ENCODE measurements around the gene MYH10.
A peak's percentile ranks its signal among the peaks of the same experiment; 100 is the strongest.

The MYH10 gene

GRCh38 chr17:8658810-8659209, 28.3 kb upstream of the MYH10 start (continued):
- TF ChIP-seq ZFP69B (tag by site-specific recombination; IDR thresholded peaks at IDR 0.05) (no peak), ZNF26 (tag by site-specific recombination; IDR thresholded peaks at IDR 0.05) (no peak)

GRCh38 chr17:8656693-8657092, 26.2 kb upstream of the MYH10 start:
- POLR2A ChIA-PET: no interaction called here

GRCh38 chr17:8654822-8655221, 24.3 kb upstream of the MYH10 start:
- no peaks in the 10 kb centered on the region for H3K36me3 ChIP-seq (ENCODE audit: control insufficient read depth in 2 of 2, insufficient read depth in 1 of 2, low read length in 2 of 2)
- TF ChIP-seq ZNF335 (tag by site-specific recombination; conservative IDR thresholded peaks at IDR 0.05): no peak
- TF ChIP-seq ZEB2 (tag by site-specific recombination; IDR thresholded peaks at IDR 0.05): no peak
- TF ChIP-seq YY1 (tag by site-specific recombination; IDR thresholded peaks at IDR 0.05): no peak
- TF ChIP-seq ZNF747 (tag by site-specific recombination; IDR thresholded peaks at IDR 0.05): no peak
- H3K27ac ChIP-seq (ENCODE audit: extremely low read depth, low read depth, low read length): no peak overlapping the region
- POLR2A ChIA-PET: interaction anchor here (1.1 kb wide), 1 partner anchor 24 kb away, joined by 4 read pairs; the partner anchor contains the start of gene MYH10
- no peaks in the 10 kb centered on the region for H3K4me1 ChIP-seq (ENCODE audit: control insufficient read depth, insufficient read depth, low read length)
- no peaks in the 10 kb centered on the region for H3K9me3 ChIP-seq (ENCODE audit: control insufficient read depth, insufficient read depth, low read depth, low read length)
- CTCF ChIA-PET: no interaction called here
- H3K4me3 ChIP-seq (ENCODE audit: low read depth, low read length): no peak overlapping the region

More at GRCh38 chr17:8656693-8657092, 26.2 kb upstream of the MYH10 start:
- CTCF ChIA-PET: interaction anchor here (0.6 kb wide), 2 partner anchors 33 to 119 kb away, joined by 3 read pairs; no protein-coding TSS in a partner anchor
- TF ChIP-seq SETDB1 (IDR thresholded peaks at IDR 0.05; ENCODE audit: insufficient read length, low read length) (peak; percentile 68), ZNF184 (tag by site-specific recombination; IDR thresholded peaks at IDR 0.05) (no peak), ZXDB (tag by site-specific recombination; IDR thresholded peaks at IDR 0.05) (no peak)
- Histone ChIP-seq H3K4me1 (ENCODE audit: control insufficient read depth, insufficient read depth, low read length) (no peaks in the 10 kb centered on the region), H3K36me3 (ENCODE audit: control insufficient read depth in 2 of 2, insufficient read depth in 1 of 2, low read length in 2 of 2) (no peaks in the 10 kb centered on the region), H3K9me3 (ENCODE audit: control insufficient read depth, insufficient read depth, low read depth, low read length) (no peaks in the 10 kb centered on the region), H3K4me3 (ENCODE audit: low read depth, low read length) (no peak overlapping the region), H3K27ac (ENCODE audit: extremely low read depth, low read depth, low read length) (no peak overlapping the region)

- no peaks in the 10 kb centered on the region for H3K36me3 ChIP-seq (ENCODE audit: control insufficient read depth in 2 of 2, insufficient read depth in 1 of 2, low read length in 2 of 2)
- CTCF ChIA-PET: interaction anchor here (0.6 to 1.4 kb wide), 3 partner anchors 11 to 176 kb away, joined by 3 read pairs; no protein-coding TSS in a partner anchor
- no peaks in the 10 kb centered on the region for H3K9me3 ChIP-seq (ENCODE audit: control insufficient read depth, insufficient read depth, low read depth, low read length)
- POLR2A ChIA-PET: no interaction called here
- H3K4me1 ChIP-seq (ENCODE audit: control insufficient read depth, insufficient read depth, low read length): no peaks in the 10 kb centered on the region
- TF ChIP-seq ZFP69B (tag by site-specific recombination; IDR thresholded peaks at IDR 0.05) (no peak), CTCF (tag by site-specific recombination; IDR thresholded peaks at IDR 0.05) (0 out of 2 replicates have a peak, but pooled peaks have one; percentile 10), ZNF530 (tag by site-specific recombination; IDR thresholded peaks at IDR 0.05; ENCODE audit: low read depth) (no peak), ZIC2 (tag by site-specific recombination; IDR thresholded peaks at IDR 0.05) (no peak), ZNF350 (tag by site-specific recombination; IDR thresholded peaks at IDR 0.05) (no peak)
- no peak overlapping the region for H3K4me3 ChIP-seq (ENCODE audit: low read depth, low read length)
- no peak overlapping the region for H3K27ac ChIP-seq (ENCODE audit: extremely low read depth, low read depth, low read length)
Measured at GRCh38 chr17:8651013-8651412, 20.5 kb upstream of the MYH10 start.

GRCh38 chr17:8650119-8650499, 19.6 kb upstream of the MYH10 start:
- no peak overlapping the region for H3K27ac ChIP-seq (ENCODE audit: extremely low read depth, low read depth, low read length)
- POLR2A ChIA-PET: no interaction called here
- CTCF ChIA-PET: interaction anchor here (1.8 kb wide), 1 partner anchor 96 kb away, joined by 5 read pairs; no protein-coding TSS in a partner anchor
- H3K4me1 ChIP-seq (ENCODE audit: control insufficient read depth, insufficient read depth, low read length): no peaks in the 10 kb centered on the region
- H3K9me3 ChIP-seq (ENCODE audit: control insufficient read depth, insufficient read depth, low read depth, low read length): no peaks in the 10 kb centered on the region
- no peaks in the 10 kb centered on the region for H3K36me3 ChIP-seq (ENCODE audit: control insufficient read depth in 2 of 2, insufficient read depth in 1 of 2, low read length in 2 of 2)
- H3K4me3 ChIP-seq (ENCODE audit: low read depth, low read length): no peak overlapping the region
- TF ChIP-seq ZSCAN18 (tag by site-specific recombination; IDR thresholded peaks at IDR 0.05) (no peak), ZNF239 (tag by site-specific recombination; IDR thresholded peaks at IDR 0.05) (no peak), ZBTB6 (tag by site-specific recombination; IDR thresholded peaks at IDR 0.05) (no peak), ZBTB49 (tag by site-specific recombination; IDR thresholded peaks at IDR 0.05; ENCODE audit: low read depth) (no peak), EGR2 (tag by site-specific recombination; IDR thresholded peaks at IDR 0.05; ENCODE audit: low read depth) (no peak), KLF1 (tag by site-specific recombination; IDR thresholded peaks at IDR 0.05) (no peak)
